SK-N-SH (cell line): ENCODE data around the gene TET2. TPM values are rescaled to one million over a fixed set of nuclear protein-coding genes. Genes with fewer than 3 reads are reported as not detected.

ENCODE experiments used
- CTCF ChIA-PET: fragments of 300-600, 350-600 bp; formaldehyde crosslinking; extraction: SDS; loops from one replicate; lab custom pipeline; 2021; lab: Yijun Ruan, JAX
- POLR2A ChIA-PET: fragments of 350-600 bp; sonication (Branson Sonifier 250); formaldehyde crosslinking; extraction: SDS; loops from one replicate; lab custom pipeline; 2020; ENCODE audit warnings: antibody characterized with exemption, inconsistent platforms; lab: Yijun Ruan, JAX
- DNase-seq: peaks from one replicate; pipeline ENCODE4 v3.0.0; 2012
- H2AFZ ChIP-seq: fragments of 200-600 bp; sonication (generic); 2 replicates; pipeline ENCODE4 v1.8.1; 2016; ENCODE audit warnings: antibody characterized with exemption, mild to moderate bottlenecking, low read depth
- H3F3A ChIP-seq: fragments of 200-600 bp; sonication (generic); replicated peaks from 2 replicates; pipeline ENCODE3; 2016; ENCODE audit warnings: antibody characterized with exemption, mild to moderate bottlenecking; ENCODE audit not compliant: insufficient read depth
- H3K27ac ChIP-seq, 2 experiments: fragments of 200-500 bp in 1 of 2; fragments of 200-600 bp in 1 of 2; sonication (Bioruptor generic) in 1 of 2; sonication (generic), shearing (Covaris generic) in 1 of 2; 2 replicates each; pipeline versions ENCODE4 v1.5.1 to v1.6.1; 2014 to 2016; ENCODE audit warnings: low read depth in 2 of 2, inconsistent platforms in 1 of 2, low read length in 1 of 2, mild to moderate bottlenecking in 1 of 2, mixed read lengths in 1 of 2
- H3K27me3 ChIP-seq: fragments of 200-600 bp; sonication (generic), shearing (Covaris generic); 2 replicates; pipeline ENCODE4 v1.6.1; 2016; ENCODE audit warnings: mixed run types; ENCODE audit not compliant: insufficient read depth
- H3K36me3 ChIP-seq, 2 experiments: fragments of 200-500 bp in 1 of 2; fragments of 200-600 bp in 1 of 2; sonication (Bioruptor generic) in 1 of 2; sonication (generic) in 1 of 2; replicated peaks in 1 of 2; 2 replicates each; pipeline versions ENCODE3 to v1.5.1; 2014 to 2016; ENCODE audit warnings: low read length in 1 of 2, mild to moderate bottlenecking in 1 of 2; ENCODE audit not compliant: insufficient read depth in 2 of 2, control insufficient read depth in 1 of 2
- H3K4me1 ChIP-seq, 2 experiments: fragments of 200-500 bp in 1 of 2; fragments of 200-600 bp in 1 of 2; sonication (Bioruptor generic) in 1 of 2; sonication (generic), shearing (Covaris generic) in 1 of 2; 2 replicates each; pipeline versions ENCODE4 v1.5.1 to v1.6.1; 2014 to 2016; ENCODE audit warnings: low read depth in 1 of 2, low read length in 1 of 2, mixed run types in 1 of 2; ENCODE audit not compliant: insufficient read depth in 2 of 2, control insufficient read depth in 1 of 2
- H3K4me2 ChIP-seq: fragments of 200-600 bp; sonication (generic), shearing (Covaris generic); 2 replicates; pipeline ENCODE4 v1.6.1; 2017; ENCODE audit warnings: mixed run types
- H3K4me3 ChIP-seq, 2 experiments: fragments of 200-500 bp in 1 of 2; fragments of 200-600 bp in 1 of 2; sonication (Bioruptor generic) in 1 of 2; sonication (generic), shearing (Covaris generic) in 1 of 2; 2 replicates each; pipeline versions ENCODE4 v1.5.1 to v1.8.1; 2014 to 2016; ENCODE audit warnings: low read depth in 2 of 2, inconsistent platforms in 1 of 2, low read length in 1 of 2, mild to moderate bottlenecking in 1 of 2, mixed read lengths in 1 of 2, moderate library complexity in 1 of 2
- H3K79me2 ChIP-seq: fragments of 200-600 bp; sonication (generic); 2 replicates; pipeline ENCODE4 v1.8.1; 2017; ENCODE audit warnings: mild to moderate bottlenecking; ENCODE audit not compliant: insufficient read depth
- H3K9ac ChIP-seq: fragments of 200-600 bp; sonication (generic); 2 replicates; pipeline ENCODE4 v1.6.1; 2017; ENCODE audit warnings: mixed run types
- H3K9me2 ChIP-seq: fragments of 200-600 bp; sonication (generic); 2 replicates; pipeline ENCODE4 v1.6.1; 2017; ENCODE audit warnings: mixed run types
- H3K9me3 ChIP-seq: fragments of 200-600 bp; sonication (generic); 2 replicates; pipeline ENCODE4 v1.6.1; 2017; ENCODE audit warnings: mixed run types, mild to moderate bottlenecking, moderate library complexity
- H4K20me1 ChIP-seq: fragments of 200-600 bp; sonication (generic); 2 replicates; pipeline ENCODE4 v1.6.1; 2017; ENCODE audit warnings: mild to moderate bottlenecking, mixed run types; ENCODE audit not compliant: insufficient read depth
- ELF1 ChIP-seq: IDR thresholded peaks from 2 replicates; pipeline ENCODE4 v1.4.0; 2012
- FOSL2 ChIP-seq: IDR thresholded peaks from 2 replicates; pipeline ENCODE4 v1.4.0; 2012; ENCODE audit warnings: low read depth, mild to moderate bottlenecking, moderate library complexity, borderline replicate concordance
- FOXJ3 ChIP-seq: sonication (generic); formaldehyde crosslinking; IDR thresholded peaks from 2 replicates; pipeline ENCODE4 v1.5.1; 2020; ENCODE audit warnings: mild to moderate bottlenecking, missing genetic modification reagents
- FOXM1 ChIP-seq: IDR thresholded peaks from 2 replicates; pipeline ENCODE4 v1.4.0; 2012; ENCODE audit warnings: low read depth, mild to moderate bottlenecking
- GABPA ChIP-seq: IDR thresholded peaks from 2 replicates; pipeline ENCODE4 v1.4.0; 2012; ENCODE audit warnings: low read depth, mild to moderate bottlenecking
- GATA2 ChIP-seq: sonication (generic); formaldehyde crosslinking; IDR thresholded peaks from 2 replicates; pipeline ENCODE4 v1.5.0; 2020; ENCODE audit warnings: mild to moderate bottlenecking, missing genetic modification reagents
- JUND ChIP-seq: IDR thresholded peaks from 2 replicates; pipeline ENCODE4 v1.4.0; 2012
- MAX ChIP-seq: IDR thresholded peaks from 2 replicates; pipeline ENCODE4 v1.4.0; 2012; ENCODE audit warnings: low read depth
- MXI1 ChIP-seq: IDR thresholded peaks from 2 replicates; pipeline ENCODE4 v1.6.1; 2012; ENCODE audit warnings: mild to moderate bottlenecking, low read depth, low read length, improper control_type of control experiment
- NFIC ChIP-seq: IDR thresholded peaks from 2 replicates; pipeline ENCODE4 v1.4.0; 2012; ENCODE audit warnings: borderline replicate concordance
- RCOR1 ChIP-seq: fragments of 150-350 bp; IDR thresholded peaks from 2 replicates; pipeline ENCODE4 v1.6.1; 2017; ENCODE audit warnings: antibody characterized with exemption, low read length
- RFX5 ChIP-seq: IDR thresholded peaks from 2 replicates; pipeline ENCODE4 v1.6.1; 2012; ENCODE audit warnings: mild to moderate bottlenecking, improper control_type of control experiment, low read length
- RXRA ChIP-seq: IDR thresholded peaks from 2 replicates; pipeline ENCODE4 v1.4.0; 2012; ENCODE audit warnings: low read depth, mild to moderate bottlenecking, borderline replicate concordance
- SMC3 ChIP-seq: IDR thresholded peaks from 2 replicates; pipeline ENCODE4 v1.6.1; 2012; ENCODE audit warnings: low read depth, low read length, improper control_type of control experiment
- TCF12 ChIP-seq: IDR thresholded peaks from 2 replicates; pipeline ENCODE4 v1.4.0; 2012
- TEAD4 ChIP-seq: IDR thresholded peaks from 2 replicates; pipeline ENCODE4 v1.4.0; 2012; ENCODE audit warnings: mild to moderate bottlenecking, borderline replicate concordance; ENCODE audit not compliant: insufficient read depth
- USF2 ChIP-seq: fragments of 150-350 bp; IDR thresholded peaks from 2 replicates; pipeline ENCODE4 v1.6.1; 2017; ENCODE audit warnings: antibody characterized with exemption, low read length, low read depth, borderline replicate concordance
- WGBS: methylation state at CpG from one replicate; pipeline ENCODE4 v1.1.6; 2017; ENCODE audit warnings: low lambda C conversion rate; 5-methylcytosine and 5-hydroxymethylcytosine counted together
- polyA plus RNA-seq, 3 experiments: library from polyadenylated mRNA; depleted of rRNA; stranded (reverse); fragments of >200 nt; gene quantifications; 2 replicates each; pipeline ENCODE4 v1.2.3, GENCODE V29; 2012

Gene TET2
- polyA plus RNA-seq, 1 of the 3 experiments (the other 2 are of a cell fraction), result 3.5 TPM

- no peak overlapping the region for H2AFZ ChIP-seq
- H4K20me1 ChIP-seq, result peaks cover 39% of the 10 kb centered on the region
- peaks cover 8% of the 10 kb centered on the region for H3F3A ChIP-seq
- peak overlapping the region; percentile 89 for H3K4me2 ChIP-seq
- H3K9me2 ChIP-seq, result no peaks in the 10 kb centered on the region
- 72% methylated on average over 5 of the region's 5 CpGs for WGBS
- H3K4me1 ChIP-seq, result peaks cover 0 to 5% of the 10 kb centered on the region in 2 experiments; a peak in 2 of 4 replicates
- ChIA-PET POLR2A (no interaction called here), CTCF (no interaction called here)
- H3K27me3 ChIP-seq, result no peaks in the 10 kb centered on the region
- peak overlapping the region; percentile 94 to 95; a peak in 2 of 4 replicates for H3K4me3 ChIP-seq
- no peak for TF ChIP-seq JUND
- TF ChIP-seq FOXM1, result no peak
- TF ChIP-seq RXRA, result no peak
- TF ChIP-seq TEAD4, result no peak
- H3K27ac ChIP-seq, result peak overlapping the region in 1 of 2 experiments; percentile 91; a peak in 1 of 4 replicates
- no peaks in the 10 kb centered on the region for H3K36me3 ChIP-seq
- H3K79me2 ChIP-seq, result peaks cover 70% of the 10 kb centered on the region
- H3K9ac ChIP-seq, result peak overlapping the region; percentile 98; the same call in 1 of the 2 replicates
- no peaks in the 10 kb centered on the region for H3K9me3 ChIP-seq
- DNase-seq, result no peak
These were observed 2.1 kb downstream of the TET2 start for GRCh38 chr4:105148776-105149175.

- Histone ChIP-seq H3K9ac (no peak overlapping the region), H3K9me3 (no peaks in the 10 kb centered on the region), H4K20me1 (peaks cover 47% of the 10 kb centered on the region), H3K9me2 (no peaks in the 10 kb centered on the region), H3K27me3 (no peaks in the 10 kb centered on the region), H3K27ac (no peak overlapping the region), H3K4me3 (peak overlapping the region in 1 of 2 experiments; percentile 2; a peak in 1 of 4 replicates), H2AFZ (no peak overlapping the region), H3K36me3 (no peaks in the 10 kb centered on the region), H3K79me2 (peaks cover 80% of the 10 kb centered on the region), H3K4me2 (peak overlapping the region; percentile 89), H3F3A (peaks cover 6% of the 10 kb centered on the region), H3K4me1 (peaks cover 0 to 5% of the 10 kb centered on the region in 2 experiments; a peak in 2 of 4 replicates)
- no peak for DNase-seq
- POLR2A ChIA-PET, result no interaction called here
- WGBS, result 100% methylated on average over 1 of the region's 1 CpG
- TF ChIP-seq RFX5, result no peak
- no peak for TF ChIP-seq FOXJ3 (CRISPR knock-in tag)
- TF ChIP-seq GATA2, result no peak
- TF ChIP-seq USF2, result no peak
- no peak for TF ChIP-seq NFIC
- CTCF ChIA-PET, result no interaction called here
These were observed 3.1 kb downstream of the TET2 start for GRCh38 chr4:105149771-105150170.

- POLR2A ChIA-PET, result no interaction called here
- no peaks in the 10 kb centered on the region for H3K9me2 ChIP-seq
- H3K27ac ChIP-seq, result no peak overlapping the region
- no peaks in the 10 kb centered on the region for H3K9me3 ChIP-seq
- no peaks in the 10 kb centered on the region for H3K27me3 ChIP-seq
- H4K20me1 ChIP-seq, result peaks cover 53% of the 10 kb centered on the region
- H3K36me3 ChIP-seq, result no peaks in the 10 kb centered on the region
- CTCF ChIA-PET, result no interaction called here
- no peak overlapping the region for H3K9ac ChIP-seq
- no peak for TF ChIP-seq SMC3
- no peak for TF ChIP-seq FOSL2
- no peak for TF ChIP-seq TCF12
- no peak for TF ChIP-seq GABPA
- TF ChIP-seq ELF1, result no peak
- TF ChIP-seq FOXM1, result no peak
- TF ChIP-seq MXI1, result no peak
- TF ChIP-seq RCOR1, result no peak
- TF ChIP-seq MAX, result no peak
- H3F3A ChIP-seq, result peaks cover 6% of the 10 kb centered on the region
- H3K79me2 ChIP-seq, result peaks cover 87% of the 10 kb centered on the region
- no peak overlapping the region for H2AFZ ChIP-seq
- H3K4me1 ChIP-seq, result peaks cover 0 to 5% of the 10 kb centered on the region in 2 experiments; a peak in 2 of 4 replicates
- H3K4me3 ChIP-seq, result no peak overlapping the region
- H3K4me2 ChIP-seq, result peak overlapping the region; percentile 89; the same call in 1 of the 2 replicates
- DNase-seq, result no peak
These were observed 3.8 kb downstream of the TET2 start for GRCh38 chr4:105150503-105150902.
